Measurements from ENCODE around the gene GCN1.

- TF ChIP-seq NR3C1 (CRISPR knock-in tag; conservative IDR thresholded peaks at IDR 0.05; ENCODE audit: low read depth): no peak
- TF ChIP-seq CTCF (IDR thresholded peaks at IDR 0.05): no peak
- no peak for TF ChIP-seq ZNF263 (CRISPR knock-in tag; IDR thresholded peaks at IDR 0.05; ENCODE audit: low read depth)
- TF ChIP-seq ZBTB21 (CRISPR knock-in tag; IDR thresholded peaks at IDR 0.05; ENCODE audit: borderline replicate concordance): no peak
- no peak for TF ChIP-seq ATF1 (CRISPR knock-in tag; IDR thresholded peaks at IDR 0.05)
- TF ChIP-seq ZNF317 (CRISPR knock-in tag; IDR thresholded peaks at IDR 0.05; ENCODE audit: borderline replicate concordance, low read depth): no peak
- TF ChIP-seq PRRX2 (CRISPR knock-in tag; IDR thresholded peaks at IDR 0.05): no peak
- TF ChIP-seq MAX (CRISPR knock-in tag; IDR thresholded peaks at IDR 0.05): no peak
- TF ChIP-seq ATF6 (CRISPR knock-in tag; IDR thresholded peaks at IDR 0.05): no peak
- TF ChIP-seq FOXP1 (CRISPR knock-in tag; IDR thresholded peaks at IDR 0.05; ENCODE audit: borderline replicate concordance): no peak
- TF ChIP-seq TEAD4 (CRISPR knock-in tag; IDR thresholded peaks at IDR 0.05): no peak
- TF ChIP-seq ZNF121 (CRISPR knock-in tag; IDR thresholded peaks at IDR 0.05): no peak
- no peak for TF ChIP-seq E2F5 (CRISPR knock-in tag; IDR thresholded peaks at IDR 0.05)
Observed at GRCh38 chr12:120103044-120103338, 91.5 kb downstream of the GCN1 start.
